GM12878 (cell line): ENCODE data around the gene ICOSLG.

Source experiments
- NFXL1 ChIP-seq: fragments of 450-650 bp; IDR thresholded peaks from 2 replicates; pipeline ENCODE4 v1.6.1; 2017; ENCODE audit warnings: antibody characterized with exemption, mild to moderate bottlenecking, borderline replicate concordance
- NFYA ChIP-seq: IDR thresholded peaks from 2 replicates; pipeline ENCODE4 v1.6.1; 2011; ENCODE audit warnings: low read depth, mild to moderate bottlenecking, low read length, improper control_type of control experiment, borderline replicate concordance
- TF ChIP-seq, protein P1 (sequence below): IDR thresholded peaks from 2 replicates; pipeline ENCODE4 v1.6.1; 2011; ENCODE audit warnings: low read depth, low read length, improper control_type of control experiment, borderline replicate concordance
- TF ChIP-seq, protein P2 (sequence below), 3 experiments: IDR thresholded peaks in 2 of 3; conservative IDR thresholded peaks in 1 of 3; 2 replicates each; pipeline ENCODE4 v1.5.1; 2011; ENCODE audit warnings: low read depth in 3 of 3, low read length in 3 of 3, mild to moderate bottlenecking in 3 of 3, control low read depth in 2 of 3, moderate library complexity in 2 of 3, inconsistent platforms in 1 of 3, mixed read lengths in 1 of 3; ENCODE audit not compliant: control insufficient read depth in 2 of 3, insufficient read depth in 1 of 3; ENCODE audit errors: extremely low read depth in 1 of 3

DNA sequence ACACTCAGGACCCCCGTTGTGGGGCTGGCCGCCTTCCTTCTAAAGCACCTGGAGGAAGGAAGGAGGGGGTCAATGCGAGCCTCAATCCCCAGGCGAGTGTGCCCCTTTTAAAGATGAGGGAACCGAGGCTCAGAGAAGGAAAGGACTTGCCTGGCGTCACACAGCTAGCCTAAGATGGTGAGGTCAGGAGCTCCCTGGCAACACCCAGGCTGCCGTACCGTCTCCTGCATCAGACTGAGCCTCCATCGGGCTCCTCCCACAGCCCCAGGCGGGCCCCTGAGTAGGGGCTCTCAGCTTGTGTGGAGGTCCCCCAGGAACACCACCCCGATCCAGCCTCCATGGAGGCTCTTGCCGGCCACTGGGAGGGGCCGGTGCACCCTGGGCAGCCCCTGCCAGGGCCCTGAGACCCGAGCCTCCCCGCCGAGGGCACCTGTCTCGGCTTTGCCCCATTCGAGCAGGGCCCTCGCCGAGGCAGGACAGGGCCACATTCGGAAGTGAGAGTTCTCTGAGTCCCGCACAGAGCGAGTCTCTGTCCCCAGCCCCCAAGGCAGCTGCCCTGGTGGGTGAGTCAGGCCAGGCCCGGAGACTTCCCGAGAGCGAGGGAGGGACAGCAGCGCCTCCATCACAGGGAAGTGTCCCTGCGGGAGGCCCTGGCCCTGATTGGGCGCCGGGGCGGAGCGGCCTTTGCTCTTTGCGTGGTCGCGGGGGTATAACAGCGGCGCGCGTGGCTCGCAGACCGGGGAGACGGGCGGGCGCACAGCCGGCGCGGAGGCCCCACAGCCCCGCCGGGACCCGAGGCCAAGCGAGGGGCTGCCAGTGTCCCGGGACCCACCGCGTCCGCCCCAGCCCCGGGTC is 44.6 kb upstream of the ICOSLG start, which contains the start of gene AIRE:
- TF ChIP-seq NFXL1 (no peak), NFYA (no peak)
- TF ChIP-seq, protein P1, sequence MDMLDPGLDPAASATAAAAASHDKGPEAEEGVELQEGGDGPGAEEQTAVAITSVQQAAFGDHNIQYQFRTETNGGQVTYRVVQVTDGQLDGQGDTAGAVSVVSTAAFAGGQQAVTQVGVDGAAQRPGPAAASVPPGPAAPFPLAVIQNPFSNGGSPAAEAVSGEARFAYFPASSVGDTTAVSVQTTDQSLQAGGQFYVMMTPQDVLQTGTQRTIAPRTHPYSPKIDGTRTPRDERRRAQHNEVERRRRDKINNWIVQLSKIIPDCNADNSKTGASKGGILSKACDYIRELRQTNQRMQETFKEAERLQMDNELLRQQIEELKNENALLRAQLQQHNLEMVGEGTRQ: no peak
- TF ChIP-seq, protein P2, sequence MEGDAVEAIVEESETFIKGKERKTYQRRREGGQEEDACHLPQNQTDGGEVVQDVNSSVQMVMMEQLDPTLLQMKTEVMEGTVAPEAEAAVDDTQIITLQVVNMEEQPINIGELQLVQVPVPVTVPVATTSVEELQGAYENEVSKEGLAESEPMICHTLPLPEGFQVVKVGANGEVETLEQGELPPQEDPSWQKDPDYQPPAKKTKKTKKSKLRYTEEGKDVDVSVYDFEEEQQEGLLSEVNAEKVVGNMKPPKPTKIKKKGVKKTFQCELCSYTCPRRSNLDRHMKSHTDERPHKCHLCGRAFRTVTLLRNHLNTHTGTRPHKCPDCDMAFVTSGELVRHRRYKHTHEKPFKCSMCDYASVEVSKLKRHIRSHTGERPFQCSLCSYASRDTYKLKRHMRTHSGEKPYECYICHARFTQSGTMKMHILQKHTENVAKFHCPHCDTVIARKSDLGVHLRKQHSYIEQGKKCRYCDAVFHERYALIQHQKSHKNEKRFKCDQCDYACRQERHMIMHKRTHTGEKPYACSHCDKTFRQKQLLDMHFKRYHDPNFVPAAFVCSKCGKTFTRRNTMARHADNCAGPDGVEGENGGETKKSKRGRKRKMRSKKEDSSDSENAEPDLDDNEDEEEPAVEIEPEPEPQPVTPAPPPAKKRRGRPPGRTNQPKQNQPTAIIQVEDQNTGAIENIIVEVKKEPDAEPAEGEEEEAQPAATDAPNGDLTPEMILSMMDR (IDR thresholded peaks at IDR 0.05 in 2 of 3, conservative IDR thresholded peaks at IDR 0.05 in 1 of 3; ENCODE audit: control insufficient read depth in 2 of 3, extremely low read depth in 1 of 3, insufficient read depth in 1 of 3, low read depth in 3 of 3, low read length in 3 of 3): no peak
